Stimulated activated CD4-positive, alpha-beta T cell treated with anti-CD3 and anti-CD28 coated beads, Interleukin-2, amount 100 ng/mL, for 48 hours (primary cell): ENCODE results near the gene CD300LF.

Experiments
- DNase-seq, 2 donors: peaks; one replicate each; pipeline ENCODE4 v3.0.0-alpha.2; 2020

Gene CD300LF

GRCh38 chr17:74682471-74683190 lies 30.1 kb downstream of the CD300LF start:
- DNase-seq: no peak

- DNase-seq: no peak
Measured at GRCh38 chr17:74682028-74682427, 30.7 kb downstream of the CD300LF start.

DNA sequence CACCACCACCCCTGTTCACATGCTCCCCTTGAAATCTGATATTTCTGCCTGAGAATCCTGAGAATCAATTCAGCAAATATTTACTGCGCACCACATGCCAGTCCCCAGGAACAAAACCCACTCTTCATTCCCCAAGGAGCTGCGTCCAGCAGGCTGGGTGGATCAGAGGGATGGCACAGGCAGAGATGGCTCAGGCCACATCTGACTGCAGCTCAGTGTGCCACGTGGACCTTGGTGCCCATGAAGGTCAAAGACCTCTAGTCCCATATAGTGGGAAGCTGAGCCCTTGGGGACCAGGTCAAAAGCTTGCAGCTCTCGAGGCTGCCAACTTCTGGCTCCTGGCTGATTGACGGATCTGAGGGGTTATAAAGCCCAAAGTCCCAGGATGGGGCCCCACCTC lies 31.8 kb downstream of the CD300LF start:
- DNase-seq: no peak

- DNase-seq: no peak
Measured at GRCh38 chr17:74680213-74680612, 32.5 kb downstream of the CD300LF start.

GRCh38 chr17:74679374-74679773 lies 33.3 kb downstream of the CD300LF start:
- no peak for DNase-seq

GRCh38 chr17:74678541-74678940 lies 34.2 kb downstream of the CD300LF start:
- DNase-seq: no peak

GRCh38 chr17:74677558-74678466 lies 34.9 kb downstream of the CD300LF start:
- DNase-seq: no peak

DNA sequence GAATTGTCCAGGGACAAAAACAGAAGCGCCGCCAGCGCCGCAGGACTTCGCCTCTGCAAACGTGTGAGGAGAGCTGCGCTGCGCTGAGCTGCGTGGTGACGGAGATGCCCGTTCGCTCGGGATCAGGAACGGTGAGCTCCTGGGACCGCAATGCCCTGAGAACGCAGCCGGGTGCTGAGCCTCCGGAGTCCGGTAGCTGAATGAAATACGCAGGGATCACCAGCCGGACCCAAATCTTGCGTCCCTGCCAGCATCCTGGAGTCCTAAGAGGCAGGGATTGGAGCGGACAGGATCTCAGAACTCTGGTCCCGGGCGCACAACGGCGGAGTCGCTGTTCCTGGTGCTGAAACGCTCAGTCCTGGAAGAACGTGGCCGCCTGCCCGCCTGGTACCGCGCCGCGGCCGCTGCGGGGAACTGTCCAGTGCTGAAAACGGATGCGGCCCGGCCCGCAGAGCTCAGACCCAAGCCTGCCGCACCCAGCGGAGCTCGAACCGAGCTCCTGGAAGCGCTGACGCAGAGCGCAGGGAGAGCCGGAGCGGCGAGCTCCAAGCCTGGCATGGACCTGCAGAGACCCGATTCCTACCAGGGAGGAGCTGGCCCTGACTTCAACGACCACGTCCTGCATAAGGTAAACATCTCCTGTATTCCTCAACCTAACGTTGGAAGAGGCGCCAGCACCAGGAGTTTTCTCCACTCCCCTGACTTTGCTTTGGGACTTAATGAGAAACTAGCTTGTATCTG lies 41.5 kb downstream of the CD300LF start:
- DNase-seq: peak; percentile 75 to 76

GRCh38 chr17:74670329-74670728 lies 42.4 kb downstream of the CD300LF start:
- DNase-seq: no peak

DNA sequence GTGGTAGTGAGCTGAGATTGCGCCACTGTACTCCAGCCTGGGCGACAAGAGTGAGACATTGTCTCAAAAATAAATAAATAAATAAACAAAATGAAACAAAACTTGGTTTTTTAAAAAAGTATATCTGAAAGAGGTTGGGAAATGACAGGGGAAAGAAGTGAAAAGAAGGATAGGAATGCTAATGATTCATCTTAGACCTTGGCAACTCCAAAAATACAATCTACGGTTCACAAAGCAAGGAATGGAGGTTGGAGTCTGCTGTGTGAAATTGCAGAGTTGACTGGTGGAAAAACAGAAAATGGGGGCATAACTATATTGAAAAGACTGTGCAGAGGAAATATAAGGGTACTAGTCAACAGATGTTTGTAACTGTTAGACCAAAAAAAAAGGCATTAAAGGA lies 49.2 kb downstream of the CD300LF start:
- DNase-seq: no peak

GRCh38 chr17:74659889-74660288 lies 52.8 kb downstream of the CD300LF start:
- DNase-seq: no peak

DNA sequence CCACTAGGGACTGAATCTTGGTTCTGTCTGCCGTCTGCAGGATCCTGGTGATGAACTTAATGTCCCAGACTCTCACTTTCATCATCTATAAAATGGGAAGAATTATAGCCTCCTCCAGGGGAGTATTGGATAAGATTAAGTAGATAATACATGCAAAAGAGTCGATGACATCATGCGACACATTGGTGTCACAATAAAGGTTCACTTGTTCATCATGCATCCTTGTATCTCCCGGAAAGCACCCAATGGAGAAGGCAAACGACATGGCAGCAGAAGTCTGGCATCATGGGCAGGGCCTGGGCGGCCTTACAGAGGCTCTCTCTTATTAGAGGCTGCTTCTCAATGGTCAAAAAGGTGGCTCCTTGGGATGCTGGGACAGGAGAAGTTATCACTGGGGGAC lies 54.1 kb downstream of the CD300LF start:
- no peak for DNase-seq

DNA sequence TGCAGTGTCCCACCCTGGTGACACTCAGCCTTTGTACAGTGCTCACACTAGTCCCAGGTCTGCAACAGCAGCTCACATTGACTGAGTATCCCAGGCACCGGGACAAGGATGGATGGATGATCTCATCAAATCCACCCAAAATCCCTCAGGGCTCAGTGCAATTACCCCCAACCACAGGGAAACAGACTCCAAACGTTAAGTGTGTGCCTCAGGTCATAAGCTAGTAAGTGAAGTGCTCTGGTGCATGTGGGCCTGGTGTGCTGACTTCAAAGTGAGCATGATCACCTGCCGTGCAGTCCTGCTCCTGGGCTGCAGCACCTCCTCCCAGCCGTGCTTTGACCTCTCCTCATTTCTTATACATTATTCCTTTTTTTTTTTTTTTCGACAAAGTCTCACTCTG lies 58.0 kb downstream of the CD300LF start:
- DNase-seq: no peak

DNA sequence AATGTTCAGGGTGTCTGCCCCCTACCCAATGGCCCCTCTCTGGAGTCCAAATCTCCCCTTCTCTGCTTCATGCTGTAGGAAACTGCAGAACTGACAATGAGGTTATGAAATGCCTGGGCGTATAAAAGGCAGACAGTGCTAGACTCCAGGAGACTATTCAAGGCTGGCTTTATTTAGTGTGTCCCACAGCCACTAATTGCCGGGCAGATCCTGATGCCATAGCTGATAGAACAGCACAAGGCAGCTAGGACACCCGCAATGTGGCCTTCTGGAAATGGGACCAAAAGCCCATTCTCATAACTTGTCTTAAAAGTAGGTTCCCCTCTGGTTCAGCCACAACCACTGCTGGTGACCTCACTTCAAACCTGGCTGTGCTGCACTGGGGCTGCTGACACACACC lies 60.7 kb downstream of the CD300LF start:
- no peak for DNase-seq

GRCh38 chr17:74649909-74650308 lies 62.8 kb downstream of the CD300LF start:
- DNase-seq: no peak

- no peak for DNase-seq
Measured at GRCh38 chr17:74647871-74648672, 64.7 kb downstream of the CD300LF start.

DNA sequence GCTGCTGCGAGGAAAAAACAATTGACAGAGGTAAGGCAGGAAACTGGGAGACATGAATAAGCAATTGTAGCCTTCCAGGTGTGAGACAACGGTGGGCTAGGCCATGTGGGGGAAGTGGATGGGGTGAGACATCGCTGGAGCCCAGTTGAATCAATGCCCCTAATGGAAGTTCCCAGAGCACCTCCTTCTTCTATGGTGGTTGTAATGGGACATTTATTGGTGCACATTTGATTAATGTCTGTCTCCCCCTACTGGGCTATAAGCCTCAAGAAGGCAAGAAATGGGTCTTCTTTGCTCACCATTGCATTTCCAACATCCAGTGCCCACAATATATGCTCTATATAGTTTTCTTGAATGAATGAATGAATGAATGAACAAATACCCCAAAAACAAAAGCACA lies 66.5 kb downstream of the CD300LF start:
- DNase-seq: no peak

GRCh38 chr17:74645010-74645409 lies 67.7 kb downstream of the CD300LF start:
- no peak for DNase-seq

DNA sequence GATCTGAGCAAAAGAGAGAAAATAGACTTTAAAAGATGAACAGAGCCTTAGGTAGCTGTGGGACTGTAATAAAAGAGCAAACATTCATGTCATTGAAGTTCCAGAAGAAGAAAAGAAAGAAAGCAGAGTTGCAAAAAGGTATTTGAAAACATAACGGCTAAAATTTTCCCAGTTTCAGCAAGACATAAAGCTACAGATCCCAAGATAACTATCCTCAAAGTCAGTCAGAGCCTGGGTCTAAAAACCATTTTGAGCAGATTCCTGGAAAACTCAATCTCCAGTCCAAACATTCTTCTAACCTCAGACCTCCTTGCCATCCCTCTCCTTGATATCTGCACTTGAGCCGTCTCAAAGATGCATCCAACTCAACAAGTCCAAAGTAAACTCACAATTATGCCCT lies 68.3 kb downstream of the CD300LF start:
- DNase-seq: no peak
